Measurements from ENCODE around the gene ROBO1. TPM values are rescaled to one million over a fixed set of nuclear protein-coding genes. Genes with fewer than 3 reads are reported as not detected.

The ROBO1 gene
- total and polyA plus RNA-seq, 2 of the 8 experiments (the other 6 are each of a cell fraction or from before 2014, with no cell fraction given) = 51.4 to 91.0 TPM

DNA sequence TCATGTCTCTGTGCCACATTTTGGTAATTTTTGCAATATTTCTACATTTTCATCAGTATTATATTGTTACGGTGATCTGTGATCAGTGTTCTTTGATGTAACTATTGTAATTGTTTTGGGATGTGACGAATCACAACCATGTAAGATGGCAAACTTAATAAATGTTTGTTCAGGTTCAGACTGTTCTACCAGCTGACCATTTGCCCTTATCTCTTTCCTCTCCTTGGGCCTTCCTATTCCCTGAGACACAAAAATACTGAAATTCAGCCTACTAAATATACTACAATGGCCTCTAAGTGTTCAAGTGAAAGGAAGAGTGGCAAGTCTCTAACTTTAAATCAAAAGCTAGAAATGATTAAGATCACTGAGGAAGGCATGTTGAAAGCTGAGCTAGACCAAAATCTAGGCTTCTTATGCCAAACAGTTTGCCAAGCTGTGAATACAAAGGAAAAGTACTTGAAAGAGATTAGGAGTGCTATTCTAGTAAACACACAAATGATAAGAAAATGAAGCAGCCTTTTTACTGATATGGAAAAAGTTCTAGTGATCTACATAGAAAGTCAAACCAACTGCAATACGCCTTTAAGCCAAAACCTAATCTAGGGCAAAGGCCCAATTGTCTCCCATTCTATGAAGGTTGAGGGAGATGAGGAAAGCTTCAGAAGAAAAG is 952.8 kb downstream of the ROBO1 start:
- Histone ChIP-seq H3K4ac (replicated peaks; ENCODE audit: insufficient read length, low read depth, low read length) (no peak overlapping the region), H2BK5ac (ENCODE audit: low read depth, low read length) (no peak overlapping the region), H3K79me1 (ENCODE audit: low read depth, low read length) (no peaks in the 10 kb centered on the region), H3K4me2 (ENCODE audit: insufficient read depth in 1 of 2, low read depth in 2 of 2, low read length in 2 of 2) (no peak overlapping the region), H3K18ac (ENCODE audit: extremely low read depth, low read length) (no peak overlapping the region), H3K27ac (ENCODE audit: low read depth, low read length) (no peak overlapping the region), H4K20me1 (replicated peaks in 1 of 2; ENCODE audit: control insufficient read depth in 1 of 2, insufficient read depth in 2 of 2, low read length in 2 of 2) (no peaks in the 10 kb centered on the region), H3K14ac (ENCODE audit: insufficient read length) (no peak overlapping the region), H3K27me3 (replicated peaks in 1 of 4; ENCODE audit: control insufficient read depth in 3 of 4, extremely low read depth in 1 of 4, insufficient read depth in 3 of 4, low read length in 3 of 4) (peaks cover 0 to 1% (median 0%) of the 10 kb centered on the region in 4 experiments; a peak in 1 of 7 replicates), H2AK5ac (ENCODE audit: low read depth, low read length) (no peak overlapping the region), H3K56ac (replicated peaks; ENCODE audit: insufficient read length, low read depth, low read length) (no peak overlapping the region), H3K23ac (ENCODE audit: insufficient read length) (no peak overlapping the region), H3K79me2 (ENCODE audit: control insufficient read depth in 1 of 2, insufficient read depth in 2 of 2, low read length in 2 of 2) (no peaks in the 10 kb centered on the region), H3K23me2 (ENCODE audit: low read depth, low read length) (no peaks in the 10 kb centered on the region), H2BK20ac (ENCODE audit: low read length) (no peak overlapping the region), H2BK15ac (ENCODE audit: low read length) (no peak overlapping the region), H4K5ac (ENCODE audit: insufficient read length, low read depth, low read length) (no peak overlapping the region), H2BK12ac (ENCODE audit: low read depth, low read length) (no peak overlapping the region), H4K8ac (ENCODE audit: extremely low read depth, insufficient read depth, low read length) (no peak overlapping the region), H2AFZ (ENCODE audit: low read length) (no peak overlapping the region), H4K91ac (replicated peaks; ENCODE audit: insufficient read length, low read length) (no peak overlapping the region), H3K4me3 (ENCODE audit: extremely low read depth in 1 of 4, insufficient read depth in 2 of 4, low read depth in 3 of 4, low read length in 4 of 4) (no peak overlapping the region), H3K9me3 (ENCODE audit: insufficient read depth in 2 of 2, low read depth in 1 of 2, low read length in 1 of 2) (no peaks in the 10 kb centered on the region; a peak in 1 of 4 replicates), H2BK120ac (replicated peaks; ENCODE audit: low read depth, low read length) (no peak overlapping the region), H3K4me1 (replicated peaks in 1 of 4; ENCODE audit: control insufficient read depth in 3 of 4, insufficient read depth in 4 of 4, low read length in 3 of 4) (no peaks in the 10 kb centered on the region), H3K9ac (replicated peaks in 1 of 4; ENCODE audit: extremely low read depth in 1 of 4, low read depth in 3 of 4, low read length in 3 of 4) (no peak overlapping the region), H3K36me3 (ENCODE audit: control insufficient read depth in 2 of 4, insufficient read depth in 4 of 4, low read length in 3 of 4) (no peaks in the 10 kb centered on the region)
- ChIA-PET POLR2A (ENCODE audit: partially characterized antibody) (interaction anchor here (0.6 kb wide), 1 partner anchor 64 kb away, joined by 3 read pairs; no protein-coding TSS in a partner anchor), CTCF (ENCODE audit: partially characterized antibody) (interaction anchor here (0.9 to 1.0 kb wide), 2 partner anchors 16 to 23 kb away, joined by 3 read pairs; no protein-coding TSS in a partner anchor)
- 83% methylated on average over 3 of the region's 3 CpGs; no CpG with 5 or more reads in 1 of the 2 experiments for WGBS, 2 experiments (ENCODE audit: extremely low coverage in 1 of 2, insufficient coverage in 1 of 2, insufficient read length in 1 of 2, insufficient replicate concordance in 2 of 2, low coverage in 1 of 2, low lambda C conversion rate in 2 of 2, missing lambda C conversion rate in 1 of 2)
- no peak for DNase-seq (ENCODE audit: low read depth in 1 of 2, low spot score in 2 of 2)
- FAIRE-seq = no peak
- TF ChIP-seq BCL11A (IDR thresholded peaks at IDR 0.05; ENCODE audit: low read depth in 2 of 2, low read length in 2 of 2) = no peak
- no peak for TF ChIP-seq HDAC6 (IDR thresholded peaks at IDR 0.05; ENCODE audit: low read depth, low read length)
- no peak for TF ChIP-seq RBBP5 (IDR thresholded peaks at IDR 0.05; ENCODE audit: borderline replicate concordance, low read depth, low read length)
- TF ChIP-seq SP1 (IDR thresholded peaks at IDR 0.05; ENCODE audit: low read depth, low read length) = no peak
- TF ChIP-seq RFX5 (IDR thresholded peaks at IDR 0.05; ENCODE audit: borderline replicate concordance, low read depth, low read length) = no peak
- TF ChIP-seq TAF1 (IDR thresholded peaks at IDR 0.05; ENCODE audit: low read depth, low read length) = no peak
- TF ChIP-seq, protein P1, sequence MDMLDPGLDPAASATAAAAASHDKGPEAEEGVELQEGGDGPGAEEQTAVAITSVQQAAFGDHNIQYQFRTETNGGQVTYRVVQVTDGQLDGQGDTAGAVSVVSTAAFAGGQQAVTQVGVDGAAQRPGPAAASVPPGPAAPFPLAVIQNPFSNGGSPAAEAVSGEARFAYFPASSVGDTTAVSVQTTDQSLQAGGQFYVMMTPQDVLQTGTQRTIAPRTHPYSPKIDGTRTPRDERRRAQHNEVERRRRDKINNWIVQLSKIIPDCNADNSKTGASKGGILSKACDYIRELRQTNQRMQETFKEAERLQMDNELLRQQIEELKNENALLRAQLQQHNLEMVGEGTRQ (IDR thresholded peaks at IDR 0.05; ENCODE audit: low read length) = no peak
- TF ChIP-seq CTBP2 (IDR thresholded peaks at IDR 0.05; ENCODE audit: borderline replicate concordance, insufficient read depth, insufficient read length, low read length) = no peak
